Erythroblast (primary cell): ENCODE data around the gene HNF1A.

Experiments
- GATA1 ChIP-seq: IDR thresholded peaks from 2 replicates; pipeline ENCODE4 v1.6.1; 2011; ENCODE audit warnings: low read depth, mild to moderate bottlenecking, control low read depth, low read length, moderate library complexity
- POLR2A ChIP-seq: IDR thresholded peaks from 2 replicates; pipeline ENCODE4 v1.6.1; 2011; ENCODE audit warnings: mild to moderate bottlenecking, low read length

- TF ChIP-seq POLR2A (no peak), GATA1 (no peak)
Observed at GRCh38 chr12:120940006-120940405, 38.3 kb upstream of the HNF1A start.
